ENCODE data around the gene RPL11. TPM values are rescaled to one million over a fixed set of nuclear protein-coding genes. Genes with fewer than 3 reads are reported as not detected.
"Not testable (repeated sequence)": the region's sequence is repeated elsewhere in the genome, so short reads cannot be mapped to it uniquely, and the experiment has no call there.

Gene RPL11
- total RNA-seq, 1 donor from 2014 or later: 1,434 TPM

GRCh38 chr1:23722652-23723051 lies 31.0 kb downstream of the RPL11 start:
- H3K9ac ChIP-seq (ENCODE audit: low read depth in 1 of 3, low read length in 3 of 3): no peak overlapping the region
- H3K4me3 ChIP-seq (ENCODE audit: low read length in 3 of 3): no peak overlapping the region
- H3K36me3 ChIP-seq (ENCODE audit: control insufficient read depth in 3 of 3, insufficient read depth in 3 of 3, low read length in 3 of 3): no peaks in the 10 kb centered on the region
- H3K4me1 ChIP-seq (ENCODE audit: control insufficient read depth in 3 of 3, insufficient read depth in 3 of 3, low read length in 3 of 3): peaks cover 3 to 9% (median 7%) of the 10 kb centered on the region in 3 donors
- H3K27me3 ChIP-seq (ENCODE audit: control insufficient read depth in 3 of 3, insufficient read depth in 3 of 3, low read length in 3 of 3): no peaks in the 10 kb centered on the region
- H3K27ac ChIP-seq (ENCODE audit: low read depth, low read length): no peak overlapping the region
- H3K9me3 ChIP-seq (ENCODE audit: control insufficient read depth in 3 of 3, low read length in 3 of 3): no peaks in the 10 kb centered on the region

GRCh38 chr1:23726686-23727085 lies 35.1 kb downstream of the RPL11 start:
- Histone ChIP-seq H3K27me3 (ENCODE audit: control insufficient read depth in 3 of 3, insufficient read depth in 3 of 3, low read length in 3 of 3) (no peaks in the 10 kb centered on the region), H3K4me3 (ENCODE audit: low read length in 3 of 3) (no peak overlapping the region), H3K27ac (ENCODE audit: low read depth, low read length) (no peak overlapping the region), H3K36me3 (ENCODE audit: control insufficient read depth in 3 of 3, insufficient read depth in 3 of 3, low read length in 3 of 3) (no peaks in the 10 kb centered on the region), H3K4me1 (ENCODE audit: control insufficient read depth in 3 of 3, insufficient read depth in 3 of 3, low read length in 3 of 3) (no peaks in the 10 kb centered on the region), H3K9me3 (ENCODE audit: control insufficient read depth in 3 of 3, low read length in 3 of 3) (no peaks in the 10 kb centered on the region), H3K9ac (ENCODE audit: low read depth in 1 of 3, low read length in 3 of 3) (no peak overlapping the region)

- Histone ChIP-seq H3K27ac (ENCODE audit: low read depth, low read length) (no peak overlapping the region), H3K9me3 (ENCODE audit: control insufficient read depth in 3 of 3, low read length in 3 of 3) (no peaks in the 10 kb centered on the region), H3K27me3 (ENCODE audit: control insufficient read depth in 3 of 3, insufficient read depth in 3 of 3, low read length in 3 of 3) (no peaks in the 10 kb centered on the region), H3K36me3 (ENCODE audit: control insufficient read depth in 3 of 3, insufficient read depth in 3 of 3, low read length in 3 of 3) (no peaks in the 10 kb centered on the region), H3K4me1 (ENCODE audit: control insufficient read depth in 3 of 3, insufficient read depth in 3 of 3, low read length in 3 of 3) (no peaks in the 10 kb centered on the region), H3K4me3 (ENCODE audit: low read length in 3 of 3) (no peak overlapping the region), H3K9ac (ENCODE audit: low read depth in 1 of 3, low read length in 3 of 3) (no peak overlapping the region)
Measured at GRCh38 chr1:23727362-23727811, 35.8 kb downstream of the RPL11 start.

- Histone ChIP-seq H3K9me3 (ENCODE audit: control insufficient read depth in 3 of 3, low read length in 3 of 3) (no peaks in the 10 kb centered on the region), H3K27ac (ENCODE audit: low read depth, low read length) (no peak overlapping the region), H3K27me3 (ENCODE audit: control insufficient read depth in 3 of 3, insufficient read depth in 3 of 3, low read length in 3 of 3) (no peaks in the 10 kb centered on the region), H3K4me3 (ENCODE audit: low read length in 3 of 3) (no peak overlapping the region), H3K4me1 (ENCODE audit: control insufficient read depth in 3 of 3, insufficient read depth in 3 of 3, low read length in 3 of 3) (no peaks in the 10 kb centered on the region), H3K9ac (ENCODE audit: low read depth in 1 of 3, low read length in 3 of 3) (no peak overlapping the region), H3K36me3 (ENCODE audit: control insufficient read depth in 3 of 3, insufficient read depth in 3 of 3, low read length in 3 of 3) (no peaks in the 10 kb centered on the region)
Measured at GRCh38 chr1:23732363-23733224, 41.0 kb downstream of the RPL11 start.

GRCh38 chr1:23733281-23733680 lies 41.7 kb downstream of the RPL11 start:
- not testable (repeated sequence) for H3K27ac ChIP-seq (ENCODE audit: low read depth, low read length); H3K9me3 ChIP-seq (ENCODE audit: control insufficient read depth in 3 of 3, low read length in 3 of 3); H3K36me3 ChIP-seq (ENCODE audit: control insufficient read depth in 3 of 3, insufficient read depth in 3 of 3, low read length in 3 of 3); H3K4me1 ChIP-seq (ENCODE audit: control insufficient read depth in 3 of 3, insufficient read depth in 3 of 3, low read length in 3 of 3); H3K27me3 ChIP-seq (ENCODE audit: control insufficient read depth in 3 of 3, insufficient read depth in 3 of 3, low read length in 3 of 3); H3K9ac ChIP-seq (ENCODE audit: low read depth in 1 of 3, low read length in 3 of 3); H3K4me3 ChIP-seq (ENCODE audit: low read length in 3 of 3)

- Histone ChIP-seq H3K36me3 (ENCODE audit: control insufficient read depth in 3 of 3, insufficient read depth in 3 of 3, low read length in 3 of 3) (no peaks in the 10 kb centered on the region), H3K27ac (ENCODE audit: low read depth, low read length) (no peak overlapping the region), H3K9ac (ENCODE audit: low read depth in 1 of 3, low read length in 3 of 3) (no peak overlapping the region), H3K4me3 (ENCODE audit: low read length in 3 of 3) (no peak overlapping the region), H3K27me3 (ENCODE audit: control insufficient read depth in 3 of 3, insufficient read depth in 3 of 3, low read length in 3 of 3) (no peaks in the 10 kb centered on the region), H3K4me1 (ENCODE audit: control insufficient read depth in 3 of 3, insufficient read depth in 3 of 3, low read length in 3 of 3) (no peaks in the 10 kb centered on the region), H3K9me3 (ENCODE audit: control insufficient read depth in 3 of 3, low read length in 3 of 3) (no peaks in the 10 kb centered on the region)
Measured at GRCh38 chr1:23736437-23737134, 45.0 kb downstream of the RPL11 start.

GRCh38 chr1:23741609-23742008 lies 50.0 kb downstream of the RPL11 start:
- Histone ChIP-seq H3K27me3 (ENCODE audit: control insufficient read depth in 3 of 3, insufficient read depth in 3 of 3, low read length in 3 of 3) (no peaks in the 10 kb centered on the region), H3K27ac (ENCODE audit: low read depth, low read length) (no peak overlapping the region), H3K4me3 (ENCODE audit: low read length in 3 of 3) (no peak overlapping the region), H3K9ac (ENCODE audit: low read depth in 1 of 3, low read length in 3 of 3) (no peak overlapping the region), H3K4me1 (ENCODE audit: control insufficient read depth in 3 of 3, insufficient read depth in 3 of 3, low read length in 3 of 3) (peaks cover 11 to 21% (median 19%) of the 10 kb centered on the region in 3 donors), H3K36me3 (ENCODE audit: control insufficient read depth in 3 of 3, insufficient read depth in 3 of 3, low read length in 3 of 3) (no peaks in the 10 kb centered on the region), H3K9me3 (ENCODE audit: control insufficient read depth in 3 of 3, low read length in 3 of 3) (no peaks in the 10 kb centered on the region)

GRCh38 chr1:23742670-23743286 lies 51.2 kb downstream of the RPL11 start:
- no peaks in the 10 kb centered on the region for H3K9me3 ChIP-seq (ENCODE audit: control insufficient read depth in 3 of 3, low read length in 3 of 3)
- no peaks in the 10 kb centered on the region for H3K27me3 ChIP-seq (ENCODE audit: control insufficient read depth in 3 of 3, insufficient read depth in 3 of 3, low read length in 3 of 3)
- peaks cover 11 to 29% (median 19%) of the 10 kb centered on the region in 3 donors for H3K4me1 ChIP-seq (ENCODE audit: control insufficient read depth in 3 of 3, insufficient read depth in 3 of 3, low read length in 3 of 3)
- peak overlapping the region; percentile 82 to 93 (median 86) for H3K4me3 ChIP-seq (ENCODE audit: low read length in 3 of 3)
- peak overlapping the region; percentile 81 to 91 (median 89) for H3K9ac ChIP-seq (ENCODE audit: low read depth in 1 of 3, low read length in 3 of 3)
- peak overlapping the region; percentile 85 for H3K27ac ChIP-seq (ENCODE audit: low read depth, low read length)
- no peaks in the 10 kb centered on the region for H3K36me3 ChIP-seq (ENCODE audit: control insufficient read depth in 3 of 3, insufficient read depth in 3 of 3, low read length in 3 of 3)

GRCh38 chr1:23743287-23744152 lies 51.9 kb downstream of the RPL11 start, which contains the start of gene ELOA:
Gene ELOA (plus strand): TSS chr1:23743471. CDS start chr1:23743504, 33 bp downstream.
- Histone ChIP-seq H3K4me1 (ENCODE audit: control insufficient read depth in 3 of 3, insufficient read depth in 3 of 3, low read length in 3 of 3) (peaks cover 11 to 35% (median 24%) of the 10 kb centered on the region in 3 donors), H3K27ac (ENCODE audit: low read depth, low read length) (peak within 1 kb of the TSS; percentile 85), H3K36me3 (ENCODE audit: control insufficient read depth in 3 of 3, insufficient read depth in 3 of 3, low read length in 3 of 3) (no peaks in the 10 kb centered on the region), H3K9ac (ENCODE audit: low read depth in 1 of 3, low read length in 3 of 3) (peak within 1 kb of the TSS; percentile 84 to 91 (median 89)), H3K27me3 (ENCODE audit: control insufficient read depth in 3 of 3, insufficient read depth in 3 of 3, low read length in 3 of 3) (no peaks in the 10 kb centered on the region), H3K9me3 (ENCODE audit: control insufficient read depth in 3 of 3, low read length in 3 of 3) (no peaks in the 10 kb centered on the region), H3K4me3 (ENCODE audit: low read length in 3 of 3) (peak within 1 kb of the TSS; percentile 82 to 93 (median 86))
